Stimulated activated CD4-positive, alpha-beta T cell treated with anti-CD3 and anti-CD28 coated beads, Interleukin-4, amount 100 ng/mL, for 24 hours (primary cell): ENCODE measurements around the gene CLCN1.

Source experiments
- DNase-seq: peaks from one replicate; pipeline ENCODE4 v3.0.0-alpha.2; 2020

CLCN1 gene

GRCh38 chr7:143341842-143342241 lies 25.9 kb downstream of the CLCN1 start:
- no peak for DNase-seq

GRCh38 chr7:143343596-143343995 lies 27.7 kb downstream of the CLCN1 start:
- DNase-seq: no peak

GRCh38 chr7:143345428-143345900 lies 29.6 kb downstream of the CLCN1 start:
- DNase-seq: peak; percentile 69

- no peak for DNase-seq
These were observed 30.1 kb downstream of the CLCN1 start for GRCh38 chr7:143346018-143346417.

DNA sequence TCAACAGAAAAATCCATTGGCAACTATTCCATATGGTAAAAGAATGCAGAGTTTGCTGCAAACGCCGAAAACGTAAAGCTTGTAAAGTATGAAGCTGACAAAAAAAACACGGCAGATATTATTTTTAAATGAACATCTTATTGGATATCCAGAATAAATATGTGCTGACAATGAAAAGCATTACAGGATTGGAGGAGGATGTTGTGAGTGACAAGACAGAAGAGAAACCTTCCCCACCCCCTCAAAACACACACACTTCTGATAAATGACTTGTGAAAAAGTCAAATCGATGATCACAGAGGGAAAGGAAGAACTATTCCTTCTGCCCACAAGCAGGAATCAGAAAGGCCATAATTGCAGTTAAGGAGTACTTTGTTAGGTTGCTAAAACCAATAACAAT lies 32.0 kb downstream of the CLCN1 start:
- no peak for DNase-seq

DNA sequence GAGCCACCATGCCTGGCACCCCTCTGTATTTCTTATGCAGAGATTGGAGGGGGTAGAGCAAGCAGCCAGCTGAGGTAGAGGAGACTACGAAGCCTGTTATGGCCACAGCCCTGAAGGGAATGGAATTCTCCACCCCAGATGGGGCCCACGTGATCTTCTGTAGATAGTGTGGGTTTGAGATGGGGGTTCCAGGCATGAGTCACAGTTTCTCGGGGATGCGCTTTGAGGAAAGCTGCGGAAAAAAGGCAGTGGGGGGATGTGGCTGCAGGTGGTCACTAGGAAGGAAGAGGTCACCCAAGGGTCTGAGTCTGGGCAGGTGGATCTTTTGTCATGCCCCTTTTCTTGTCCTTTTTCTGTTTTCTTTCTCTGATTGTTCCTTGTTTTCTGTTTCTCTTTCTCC lies 35.1 kb downstream of the CLCN1 start:
- no peak for DNase-seq

- no peak for DNase-seq
These were observed 35.7 kb downstream of the CLCN1 start for GRCh38 chr7:143351574-143351973.

DNA sequence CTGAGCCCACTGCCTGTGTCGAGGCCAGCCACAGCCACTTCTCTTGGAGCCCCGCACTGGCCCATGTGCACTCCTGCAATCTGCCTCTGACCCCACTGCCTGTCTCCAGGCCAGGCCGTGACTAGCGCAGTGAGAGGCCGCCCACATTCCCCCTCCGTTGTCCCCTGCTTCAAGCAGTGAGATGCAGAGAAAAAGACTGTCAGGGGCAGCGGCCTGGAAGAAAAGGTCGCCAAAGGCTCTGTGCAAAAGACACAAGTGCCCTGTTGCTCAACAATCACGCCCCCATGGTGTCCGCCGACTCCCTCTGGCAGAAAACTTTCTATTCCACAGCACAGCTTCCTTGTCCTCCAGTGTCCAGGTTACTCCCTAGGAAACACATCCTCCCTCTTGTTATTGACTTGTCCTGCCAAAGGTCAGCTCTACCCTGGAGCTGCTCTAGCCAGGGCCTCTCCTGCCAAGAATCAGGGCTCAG lies 36.7 kb downstream of the CLCN1 start:
- no peak for DNase-seq

DNA sequence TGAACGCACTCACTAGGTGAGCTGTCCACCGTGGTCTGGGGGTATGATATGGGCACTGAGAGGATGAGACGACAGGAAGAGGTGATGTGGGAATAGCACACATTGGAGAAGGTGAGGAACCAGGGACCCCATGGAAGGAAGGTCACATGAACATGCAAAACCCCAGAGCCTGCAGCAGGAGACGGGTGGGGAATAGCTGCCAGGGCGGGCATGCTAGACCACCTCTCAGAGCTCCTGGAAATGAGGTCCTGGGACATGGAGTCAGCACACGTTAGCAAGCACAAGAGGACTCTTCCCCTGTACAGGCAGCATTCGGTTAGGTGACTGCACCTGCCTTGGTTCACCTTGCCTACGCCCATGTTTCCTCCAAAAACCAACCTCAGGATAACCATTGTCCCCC lies 38.5 kb downstream of the CLCN1 start:
- DNase-seq: no peak

- no peak for DNase-seq
These were observed 39.1 kb downstream of the CLCN1 start for GRCh38 chr7:143354965-143355364.

GRCh38 chr7:143355450-143356385 lies 39.8 kb downstream of the CLCN1 start:
- DNase-seq: no peak

- DNase-seq: no peak
These were observed 40.6 kb downstream of the CLCN1 start for GRCh38 chr7:143356414-143357050.

GRCh38 chr7:143358626-143359025 lies 42.7 kb downstream of the CLCN1 start:
- no peak for DNase-seq

DNA sequence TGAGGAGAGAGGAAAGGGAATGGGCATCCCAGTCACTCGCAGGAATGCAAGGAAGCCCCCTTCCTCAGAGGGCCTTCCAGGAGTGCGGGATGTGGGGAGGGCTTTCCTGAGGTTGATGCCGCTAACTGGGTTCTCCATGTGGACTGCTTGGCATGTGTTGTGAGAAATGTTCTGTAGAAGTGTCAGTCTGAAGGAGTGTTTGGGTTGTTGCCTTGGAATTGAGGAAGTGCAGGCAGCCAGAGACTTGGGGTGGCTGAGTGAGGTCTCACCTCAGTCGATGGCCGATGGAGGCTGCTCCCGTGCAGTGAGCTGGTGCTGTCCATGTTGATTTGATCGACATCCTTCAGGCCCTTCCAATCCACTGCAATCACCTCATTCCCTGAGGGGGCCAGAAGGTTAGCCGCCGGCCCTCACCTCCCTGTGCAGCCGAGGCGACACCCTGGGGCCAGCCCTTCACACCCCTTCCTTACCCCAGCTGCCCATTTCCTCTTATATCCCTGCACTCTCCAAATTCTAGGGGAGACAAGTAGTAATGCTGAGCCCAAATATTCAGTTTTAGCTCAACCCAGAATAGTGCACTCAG lies 44.0 kb downstream of the CLCN1 start:
- no peak for DNase-seq

DNA sequence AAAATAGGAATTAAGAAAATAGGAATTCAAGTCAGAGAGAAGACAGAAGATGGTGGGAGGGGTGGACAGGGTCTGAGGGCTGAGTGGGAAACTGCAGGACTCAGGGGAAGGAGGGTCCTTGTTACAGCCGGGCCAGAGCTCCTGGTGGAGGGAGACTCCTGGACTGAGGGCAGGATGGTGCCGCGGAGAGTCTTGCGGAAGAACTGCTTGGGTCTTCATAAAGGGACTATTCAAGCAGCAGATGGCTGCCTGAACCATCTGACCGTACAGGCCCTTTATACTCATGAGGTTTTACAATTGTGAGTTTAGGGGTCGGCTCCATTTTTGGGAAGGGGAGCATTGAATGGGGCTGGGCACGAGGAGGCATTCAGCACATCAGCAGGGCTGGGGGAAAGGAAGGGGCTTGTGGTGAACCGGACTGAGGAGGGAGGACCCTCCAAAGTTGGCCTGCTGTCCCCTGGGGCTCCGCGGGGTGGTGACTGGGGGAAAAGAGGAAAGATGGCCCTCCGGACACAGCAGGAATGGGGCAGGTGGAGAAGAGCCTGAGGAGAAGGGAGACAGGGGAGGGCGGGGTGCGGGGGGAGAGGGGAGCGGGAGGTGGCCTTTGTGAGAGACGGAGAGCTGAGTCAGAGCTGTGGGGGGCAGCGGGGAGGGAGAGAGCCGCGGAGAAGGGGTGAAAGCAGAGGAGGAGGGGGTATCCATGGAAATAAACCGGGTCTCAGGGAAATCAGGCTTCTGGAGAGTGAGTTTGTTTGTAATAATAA lies 45.1 kb downstream of the CLCN1 start:
- DNase-seq: no peak

- DNase-seq: no peak
These were observed 45.7 kb downstream of the CLCN1 start for GRCh38 chr7:143361552-143362130.

- DNase-seq: no peak
These were observed 46.5 kb downstream of the CLCN1 start, which contains the start of gene FAM131B for GRCh38 chr7:143362131-143363015. Gene FAM131B, minus strand, starts transcription at chr7:143362713. Its CDS starts 110 bp downstream, at chr7:143362603.

- no peak for DNase-seq
These were observed 47.4 kb downstream of the CLCN1 start for GRCh38 chr7:143363016-143363937.

DNA sequence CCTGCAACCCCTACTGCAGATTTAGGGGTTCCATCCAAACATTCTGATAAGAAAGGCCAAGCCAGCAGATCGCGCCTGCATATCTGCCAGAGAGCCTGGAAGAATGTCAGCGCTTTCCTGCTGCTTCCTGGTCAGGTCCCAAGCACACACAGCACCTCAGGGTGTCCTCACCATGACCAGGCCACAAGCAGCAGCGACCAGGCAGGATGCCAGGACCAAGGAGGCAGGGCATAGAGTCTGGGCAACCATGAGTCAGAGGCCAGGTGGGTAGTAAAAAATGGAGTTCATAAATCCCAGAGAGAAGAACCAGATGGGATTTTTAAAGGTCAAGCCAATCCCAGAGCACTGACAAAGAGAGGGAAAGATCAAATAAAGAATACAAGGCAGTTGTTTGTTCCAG lies 52.1 kb downstream of the CLCN1 start:
- no peak for DNase-seq

GRCh38 chr7:143368387-143368786 lies 52.5 kb downstream of the CLCN1 start:
- DNase-seq: no peak
